GM23338 (cell line): ENCODE results near the gene CRABP1. TPM values are rescaled to one million over a fixed set of nuclear protein-coding genes. Genes with fewer than 3 reads are reported as not detected.

Experiments used
- ATAC-seq: fragments of 200-7000 bp; cut with Tn5 transposase; 3 replicates; pipeline ENCODE4 v1.9.1; 2020
- DNase-seq: peaks from one replicate; pipeline ENCODE4 v3.0.0-alpha.2; 2015; ENCODE audit warnings: low spot score
- H2AFZ ChIP-seq: fragments of 200-600 bp; sonication (generic); 2 replicates; pipeline ENCODE4 v1.8.0; 2016; ENCODE audit warnings: antibody characterized with exemption, mild to moderate bottlenecking, moderate library complexity
- H3F3A ChIP-seq: fragments of 200-600 bp; sonication (generic); replicated peaks from 2 replicates; pipeline ENCODE4 v1.8.0; 2017; ENCODE audit warnings: antibody characterized with exemption, mixed run types, low read depth
- H3K27ac ChIP-seq: fragments of 200-600 bp; sonication (generic); 2 replicates; pipeline ENCODE4 v1.6.1; 2016; ENCODE audit warnings: low read depth
- H3K27me3 ChIP-seq: fragments of 200-600 bp; sonication (generic); 2 replicates; pipeline ENCODE4 v1.8.0; 2016; ENCODE audit warnings: mild to moderate bottlenecking, mixed run types, moderate library complexity; ENCODE audit not compliant: insufficient read depth
- H3K36me3 ChIP-seq: fragments of 200-600 bp; sonication (generic); 2 replicates; pipeline ENCODE4 v1.8.0; 2016; ENCODE audit warnings: mild to moderate bottlenecking; ENCODE audit not compliant: insufficient read depth
- H3K4me1 ChIP-seq: fragments of 200-600 bp; sonication (generic); 2 replicates; pipeline ENCODE4 v1.8.0; 2016; ENCODE audit warnings: mild to moderate bottlenecking, moderate library complexity; ENCODE audit not compliant: insufficient read depth
- H3K4me2 ChIP-seq: fragments of 200-600 bp; sonication (generic); 2 replicates; pipeline ENCODE4 v1.7.1; 2017; ENCODE audit warnings: mixed run types
- H3K4me3 ChIP-seq: fragments of 200-600 bp; sonication (generic); 2 replicates; pipeline ENCODE4 v1.6.1; 2016; ENCODE audit warnings: mixed run types
- H3K79me2 ChIP-seq: fragments of 200-600 bp; sonication (generic); replicated peaks from 2 replicates; pipeline ENCODE4 v1.8.0; 2017; ENCODE audit warnings: mild to moderate bottlenecking; ENCODE audit not compliant: insufficient read depth
- H3K9me2 ChIP-seq: fragments of 200-600 bp; sonication (generic); 2 replicates; pipeline ENCODE4 v1.8.0; 2017; ENCODE audit not compliant: insufficient read depth
- H4K20me1 ChIP-seq: fragments of 200-600 bp; sonication (generic); replicated peaks from 2 replicates; pipeline ENCODE4 v1.8.0; 2017; ENCODE audit warnings: mild to moderate bottlenecking; ENCODE audit not compliant: insufficient read depth
- H3K27ac Mint-ChIP-seq: 2 replicates; pipeline ENCODE4 v1.8.0; 2020; ENCODE audit warnings: inconsistent platforms, mild to moderate bottlenecking, moderate library complexity, mixed read lengths
- H3K27me3 Mint-ChIP-seq: 3 replicates; pipeline ENCODE4 v1.8.0; 2022; ENCODE audit warnings: low read depth, mild to moderate bottlenecking, moderate library complexity, mixed read lengths, inconsistent platforms; ENCODE audit not compliant: insufficient read depth, poor library complexity
- H3K36me3 Mint-ChIP-seq: 3 replicates; pipeline ENCODE4 v1.8.0; 2021; ENCODE audit warnings: low read depth, mild to moderate bottlenecking, inconsistent platforms, moderate library complexity, mixed read lengths
- H3K4me1 Mint-ChIP-seq: 3 replicates; pipeline ENCODE4 v1.8.0; 2020; ENCODE audit warnings: mild to moderate bottlenecking, inconsistent platforms, mixed read lengths
- H3K4me3 Mint-ChIP-seq: 3 replicates; pipeline ENCODE4 v1.8.0; 2021; ENCODE audit warnings: moderate library complexity, mild to moderate bottlenecking, inconsistent platforms, mixed read lengths
- H3K9me3 Mint-ChIP-seq: 3 replicates; pipeline ENCODE4 v1.8.0; 2020; ENCODE audit warnings: moderate library complexity, mild to moderate bottlenecking, inconsistent platforms, mixed read lengths
- EZH2 ChIP-seq: fragments of 200-600 bp; sonication (generic); IDR thresholded peaks from one replicate; pipeline ENCODE4 v1.8.0; 2017; ENCODE audit warnings: antibody characterized with exemption, mild to moderate bottlenecking, low read depth; ENCODE audit not compliant: unreplicated experiment
- EZH2phosphoT487 ChIP-seq: fragments of 200-600 bp; sonication (generic); IDR thresholded peaks from one replicate; pipeline ENCODE4 v1.8.1; 2018; ENCODE audit warnings: antibody characterized with exemption; ENCODE audit not compliant: unreplicated experiment
- JUNB ChIP-seq: IDR thresholded peaks from one replicate; pipeline ENCODE4 v1.6.1; 2016; ENCODE audit warnings: antibody characterized with exemption; ENCODE audit not compliant: unreplicated experiment
- STAT1 ChIP-seq: IDR thresholded peaks from one replicate; pipeline ENCODE4 v1.6.1; 2016; ENCODE audit warnings: antibody characterized with exemption; ENCODE audit not compliant: unreplicated experiment
- ZNF114 ChIP-seq: fragments of 250-450 bp; sonication (Bioruptor Pico); IDR thresholded peaks from 2 replicates; pipeline ENCODE4 v1.5.0; 2020; ENCODE audit warnings: mild to moderate bottlenecking, moderate library complexity
- ZNF331 ChIP-seq: fragments of 250-450 bp; sonication (Bioruptor Pico); IDR thresholded peaks from 2 replicates; pipeline ENCODE4 v1.5.0; 2020; ENCODE audit warnings: low read depth, mild to moderate bottlenecking, moderate library complexity
- polyA plus RNA-seq: library from polyadenylated mRNA; unstranded; fragments of >200 nt; fragmentation: Nextera tagmentation; extraction: Ambion mirVana; gene quantifications from 2 replicates; pipeline ENCODE4 v1.2.1, GENCODE V29; 2016
- total RNA-seq: library from RNA; depleted of rRNA; stranded (reverse); fragments of >200 nt; shearing (Covaris generic); gene quantifications from 2 replicates; pipeline ENCODE4 v1.2.3, GENCODE V29; 2014
- TF ChIP-seq, protein P1 (sequence below): IDR thresholded peaks from 2 replicates; pipeline ENCODE4 v1.6.1; 2016; ENCODE audit warnings: antibody characterized with exemption
- TF ChIP-seq, protein P2 (sequence below): fragments of 250-450 bp; sonication (Bioruptor Pico); IDR thresholded peaks from 2 replicates; pipeline ENCODE4 v1.5.0; 2020; ENCODE audit warnings: mild to moderate bottlenecking, moderate library complexity
- TF ChIP-seq, protein P3 (sequence below): IDR thresholded peaks from one replicate; pipeline ENCODE4 v1.6.1; 2018; ENCODE audit warnings: antibody characterized with exemption; ENCODE audit not compliant: unreplicated experiment

CRABP1 gene
- total and polyA plus RNA-seq, 2 experiments from 2014 or later, result 156 to 522 TPM

DNA sequence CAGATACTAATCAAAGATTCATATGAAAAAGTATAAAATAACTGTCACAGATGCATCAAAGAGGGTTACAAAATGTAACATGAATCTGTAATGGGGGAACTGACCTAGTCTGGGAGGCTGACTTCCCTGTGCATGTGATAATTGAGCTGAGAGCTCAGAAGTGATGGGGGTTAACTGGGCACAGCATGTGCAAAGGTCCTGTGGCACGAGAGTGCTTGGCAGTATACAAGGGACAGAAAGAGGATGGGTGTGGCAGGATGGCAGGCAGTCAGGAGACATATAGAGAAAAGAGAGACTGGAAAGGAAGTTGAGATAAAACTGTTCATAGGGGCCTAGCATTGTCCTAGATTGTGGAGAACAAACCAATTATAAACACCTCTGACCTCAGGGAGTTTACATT, 50.1 kb downstream of the CRABP1 start:
- H3K36me3 ChIP-seq, result no peaks in the 10 kb centered on the region
- no peak overlapping the region for H3K4me3 ChIP-seq
- H3K4me2 ChIP-seq, result no peak overlapping the region
- H3K4me3 Mint-ChIP-seq, result no peak overlapping the region
- no peaks in the 10 kb centered on the region for H3K9me2 ChIP-seq
- no peak overlapping the region for H3K27ac ChIP-seq
- H3F3A ChIP-seq, result no peaks in the 10 kb centered on the region
- no peaks in the 10 kb centered on the region; the same call in 2 of the 3 replicates for H3K9me3 Mint-ChIP-seq
- H3K4me1 ChIP-seq, result peaks cover 32% of the 10 kb centered on the region
- no peaks in the 10 kb centered on the region for H3K27me3 ChIP-seq
- H3K36me3 Mint-ChIP-seq, result no peaks in the 10 kb centered on the region
- H4K20me1 ChIP-seq, result no peaks in the 10 kb centered on the region
- H3K4me1 Mint-ChIP-seq, result peaks cover 56% of the 10 kb centered on the region
- H3K27ac Mint-ChIP-seq, result no peak overlapping the region
- no peak for TF ChIP-seq ZNF114 (CRISPR knock-in tag)
- TF ChIP-seq EZH2phosphoT487, result no peak
- TF ChIP-seq JUNB, result no peak
- TF ChIP-seq, protein P1, sequence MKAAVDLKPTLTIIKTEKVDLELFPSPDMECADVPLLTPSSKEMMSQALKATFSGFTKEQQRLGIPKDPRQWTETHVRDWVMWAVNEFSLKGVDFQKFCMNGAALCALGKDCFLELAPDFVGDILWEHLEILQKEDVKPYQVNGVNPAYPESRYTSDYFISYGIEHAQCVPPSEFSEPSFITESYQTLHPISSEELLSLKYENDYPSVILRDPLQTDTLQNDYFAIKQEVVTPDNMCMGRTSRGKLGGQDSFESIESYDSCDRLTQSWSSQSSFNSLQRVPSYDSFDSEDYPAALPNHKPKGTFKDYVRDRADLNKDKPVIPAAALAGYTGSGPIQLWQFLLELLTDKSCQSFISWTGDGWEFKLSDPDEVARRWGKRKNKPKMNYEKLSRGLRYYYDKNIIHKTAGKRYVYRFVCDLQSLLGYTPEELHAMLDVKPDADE, result no peak
- TF ChIP-seq EZH2, result no peak
- H2AFZ ChIP-seq, result no peak overlapping the region
- H3K27me3 Mint-ChIP-seq, result peaks cover 5% of the 10 kb centered on the region
- no peaks in the 10 kb centered on the region for H3K79me2 ChIP-seq
- DNase-seq (no peak), ATAC-seq (no peak)

DNA sequence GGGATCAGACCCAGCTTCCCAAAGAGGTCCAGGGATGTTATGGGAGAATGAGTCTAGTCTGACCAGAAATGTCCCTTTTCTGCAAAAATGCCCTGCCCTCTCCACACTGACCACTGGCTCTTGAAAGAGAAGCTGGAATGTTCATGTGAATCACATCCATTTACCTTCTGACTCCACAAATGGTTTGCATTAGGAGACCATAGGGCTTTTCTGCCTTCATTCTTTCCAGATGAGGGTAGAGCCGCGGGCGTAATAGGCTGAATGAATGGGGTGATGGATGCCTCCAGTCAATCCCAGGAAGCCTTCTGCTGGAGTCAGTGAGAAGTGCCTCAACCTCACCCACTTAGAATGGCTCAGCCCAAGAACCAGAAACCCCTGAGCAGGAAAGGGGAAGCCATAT, 50.7 kb downstream of the CRABP1 start:
- no peaks in the 10 kb centered on the region for H3K79me2 ChIP-seq
- H3K9me3 Mint-ChIP-seq, result no peaks in the 10 kb centered on the region; the same call in 2 of the 3 replicates
- H3K27ac ChIP-seq, result no peak overlapping the region
- no peaks in the 10 kb centered on the region for H3K9me2 ChIP-seq
- peaks cover 34% of the 10 kb centered on the region for H3K4me1 ChIP-seq
- no peaks in the 10 kb centered on the region for H3K27me3 ChIP-seq
- peaks cover 61% of the 10 kb centered on the region for H3K4me1 Mint-ChIP-seq
- H3K27me3 Mint-ChIP-seq, result peaks cover 5% of the 10 kb centered on the region
- H2AFZ ChIP-seq, result no peak overlapping the region
- no peaks in the 10 kb centered on the region for H3F3A ChIP-seq
- no peaks in the 10 kb centered on the region for H3K36me3 ChIP-seq
- no peaks in the 10 kb centered on the region for H4K20me1 ChIP-seq
- H3K4me2 ChIP-seq, result no peak overlapping the region
- no peak for DNase-seq
- no peak overlapping the region for H3K27ac Mint-ChIP-seq
- ATAC-seq, result no peak
- no peak overlapping the region for H3K4me3 Mint-ChIP-seq
- no peaks in the 10 kb centered on the region for H3K36me3 Mint-ChIP-seq
- no peak overlapping the region for H3K4me3 ChIP-seq
- TF ChIP-seq EZH2 (no peak), EZH2phosphoT487 (no peak), STAT1 (no peak), ZNF331 (CRISPR knock-in tag) (no peak), JUNB (no peak)
- TF ChIP-seq, protein P1, result no peak
- TF ChIP-seq, protein P2, sequence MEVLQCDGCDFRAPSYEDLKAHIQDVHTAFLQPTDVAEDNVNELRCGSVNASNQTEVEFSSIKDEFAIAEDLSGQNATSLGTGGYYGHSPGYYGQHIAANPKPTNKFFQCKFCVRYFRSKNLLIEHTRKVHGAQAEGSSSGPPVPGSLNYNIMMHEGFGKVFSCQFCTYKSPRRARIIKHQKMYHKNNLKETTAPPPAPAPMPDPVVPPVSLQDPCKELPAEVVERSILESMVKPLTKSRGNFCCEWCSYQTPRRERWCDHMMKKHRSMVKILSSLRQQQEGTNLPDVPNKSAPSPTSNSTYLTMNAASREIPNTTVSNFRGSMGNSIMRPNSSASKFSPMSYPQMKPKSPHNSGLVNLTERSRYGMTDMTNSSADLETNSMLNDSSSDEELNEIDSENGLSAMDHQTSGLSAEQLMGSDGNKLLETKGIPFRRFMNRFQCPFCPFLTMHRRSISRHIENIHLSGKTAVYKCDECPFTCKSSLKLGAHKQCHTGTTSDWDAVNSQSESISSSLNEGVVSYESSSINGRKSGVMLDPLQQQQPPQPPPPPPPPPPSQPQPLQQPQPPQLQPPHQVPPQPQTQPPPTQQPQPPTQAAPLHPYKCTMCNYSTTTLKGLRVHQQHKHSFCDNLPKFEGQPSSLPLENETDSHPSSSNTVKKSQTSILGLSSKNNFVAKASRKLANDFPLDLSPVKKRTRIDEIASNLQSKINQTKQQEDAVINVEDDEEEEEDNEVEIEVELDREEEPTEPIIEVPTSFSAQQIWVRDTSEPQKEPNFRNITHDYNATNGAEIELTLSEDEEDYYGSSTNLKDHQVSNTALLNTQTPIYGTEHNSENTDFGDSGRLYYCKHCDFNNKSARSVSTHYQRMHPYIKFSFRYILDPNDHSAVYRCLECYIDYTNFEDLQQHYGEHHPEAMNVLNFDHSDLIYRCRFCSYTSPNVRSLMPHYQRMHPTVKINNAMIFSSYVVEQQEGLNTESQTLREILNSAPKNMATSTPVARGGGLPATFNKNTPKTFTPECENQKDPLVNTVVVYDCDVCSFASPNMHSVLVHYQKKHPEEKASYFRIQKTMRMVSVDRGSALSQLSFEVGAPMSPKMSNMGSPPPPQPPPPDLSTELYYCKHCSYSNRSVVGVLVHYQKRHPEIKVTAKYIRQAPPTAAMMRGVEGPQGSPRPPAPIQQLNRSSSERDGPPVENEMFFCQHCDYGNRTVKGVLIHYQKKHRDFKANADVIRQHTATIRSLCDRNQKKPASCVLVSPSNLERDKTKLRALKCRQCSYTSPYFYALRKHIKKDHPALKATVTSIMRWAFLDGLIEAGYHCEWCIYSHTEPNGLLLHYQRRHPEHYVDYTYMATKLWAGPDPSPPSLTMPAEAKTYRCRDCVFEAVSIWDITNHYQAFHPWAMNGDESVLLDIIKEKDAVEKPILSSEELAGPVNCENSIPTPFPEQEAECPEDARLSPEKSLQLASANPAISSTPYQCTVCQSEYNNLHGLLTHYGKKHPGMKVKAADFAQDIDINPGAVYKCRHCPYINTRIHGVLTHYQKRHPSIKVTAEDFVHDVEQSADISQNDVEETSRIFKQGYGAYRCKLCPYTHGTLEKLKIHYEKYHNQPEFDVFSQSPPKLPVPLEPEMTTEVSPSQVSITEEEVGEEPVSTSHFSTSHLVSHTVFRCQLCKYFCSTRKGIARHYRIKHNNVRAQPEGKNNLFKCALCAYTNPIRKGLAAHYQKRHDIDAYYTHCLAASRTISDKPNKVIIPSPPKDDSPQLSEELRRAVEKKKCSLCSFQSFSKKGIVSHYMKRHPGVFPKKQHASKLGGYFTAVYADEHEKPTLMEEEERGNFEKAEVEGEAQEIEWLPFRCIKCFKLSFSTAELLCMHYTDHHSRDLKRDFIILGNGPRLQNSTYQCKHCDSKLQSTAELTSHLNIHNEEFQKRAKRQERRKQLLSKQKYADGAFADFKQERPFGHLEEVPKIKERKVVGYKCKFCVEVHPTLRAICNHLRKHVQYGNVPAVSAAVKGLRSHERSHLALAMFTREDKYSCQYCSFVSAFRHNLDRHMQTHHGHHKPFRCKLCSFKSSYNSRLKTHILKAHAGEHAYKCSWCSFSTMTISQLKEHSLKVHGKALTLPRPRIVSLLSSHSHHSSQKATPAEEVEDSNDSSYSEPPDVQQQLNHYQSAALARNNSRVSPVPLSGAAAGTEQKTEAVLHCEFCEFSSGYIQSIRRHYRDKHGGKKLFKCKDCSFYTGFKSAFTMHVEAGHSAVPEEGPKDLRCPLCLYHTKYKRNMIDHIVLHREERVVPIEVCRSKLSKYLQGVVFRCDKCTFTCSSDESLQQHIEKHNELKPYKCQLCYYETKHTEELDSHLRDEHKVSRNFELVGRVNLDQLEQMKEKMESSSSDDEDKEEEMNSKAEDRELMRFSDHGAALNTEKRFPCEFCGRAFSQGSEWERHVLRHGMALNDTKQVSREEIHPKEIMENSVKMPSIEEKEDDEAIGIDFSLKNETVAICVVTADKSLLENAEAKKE (CRISPR knock-in tag), result no peak
- TF ChIP-seq, protein P3, sequence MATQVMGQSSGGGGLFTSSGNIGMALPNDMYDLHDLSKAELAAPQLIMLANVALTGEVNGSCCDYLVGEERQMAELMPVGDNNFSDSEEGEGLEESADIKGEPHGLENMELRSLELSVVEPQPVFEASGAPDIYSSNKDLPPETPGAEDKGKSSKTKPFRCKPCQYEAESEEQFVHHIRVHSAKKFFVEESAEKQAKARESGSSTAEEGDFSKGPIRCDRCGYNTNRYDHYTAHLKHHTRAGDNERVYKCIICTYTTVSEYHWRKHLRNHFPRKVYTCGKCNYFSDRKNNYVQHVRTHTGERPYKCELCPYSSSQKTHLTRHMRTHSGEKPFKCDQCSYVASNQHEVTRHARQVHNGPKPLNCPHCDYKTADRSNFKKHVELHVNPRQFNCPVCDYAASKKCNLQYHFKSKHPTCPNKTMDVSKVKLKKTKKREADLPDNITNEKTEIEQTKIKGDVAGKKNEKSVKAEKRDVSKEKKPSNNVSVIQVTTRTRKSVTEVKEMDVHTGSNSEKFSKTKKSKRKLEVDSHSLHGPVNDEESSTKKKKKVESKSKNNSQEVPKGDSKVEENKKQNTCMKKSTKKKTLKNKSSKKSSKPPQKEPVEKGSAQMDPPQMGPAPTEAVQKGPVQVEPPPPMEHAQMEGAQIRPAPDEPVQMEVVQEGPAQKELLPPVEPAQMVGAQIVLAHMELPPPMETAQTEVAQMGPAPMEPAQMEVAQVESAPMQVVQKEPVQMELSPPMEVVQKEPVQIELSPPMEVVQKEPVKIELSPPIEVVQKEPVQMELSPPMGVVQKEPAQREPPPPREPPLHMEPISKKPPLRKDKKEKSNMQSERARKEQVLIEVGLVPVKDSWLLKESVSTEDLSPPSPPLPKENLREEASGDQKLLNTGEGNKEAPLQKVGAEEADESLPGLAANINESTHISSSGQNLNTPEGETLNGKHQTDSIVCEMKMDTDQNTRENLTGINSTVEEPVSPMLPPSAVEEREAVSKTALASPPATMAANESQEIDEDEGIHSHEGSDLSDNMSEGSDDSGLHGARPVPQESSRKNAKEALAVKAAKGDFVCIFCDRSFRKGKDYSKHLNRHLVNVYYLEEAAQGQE, result no peak
